Dermis blood vessel endothelial cell (primary cell): ENCODE data around the gene TNFRSF11A. TPM values are rescaled to one million over a fixed set of nuclear protein-coding genes. Genes with fewer than 3 reads are reported as not detected.
A peak's percentile ranks its signal among the peaks of the same experiment; 100 is the strongest.

ENCODE experiments used
- DNase-seq: peaks from one replicate; pipeline ENCODE4 v3.0.0; 2010
- total RNA-seq: library from RNA; depleted of rRNA; stranded (reverse); fragments of >200 nt; gene quantifications from 2 replicates; pipeline ENCODE4 v1.2.3, GENCODE V29; 2014

TNFRSF11A gene
- total RNA-seq, 1 donor from 2014 or later, result 30.3 TPM

- DNase-seq, result peak; percentile 19
Measured at GRCh38 chr18:62384610-62385097, 59.5 kb downstream of the TNFRSF11A start.

- no peak for DNase-seq
Measured at GRCh38 chr18:62386091-62386490, 61.0 kb downstream of the TNFRSF11A start.

GRCh38 chr18:62386601-62387000 is 61.5 kb downstream of the TNFRSF11A start:
- DNase-seq, result peak; percentile 19

- no peak for DNase-seq
Measured at GRCh38 chr18:62387257-62387656, 62.1 kb downstream of the TNFRSF11A start.

GRCh38 chr18:62388855-62389760 is 64.0 kb downstream of the TNFRSF11A start:
- DNase-seq, result no peak

GRCh38 chr18:62389761-62390481 is 64.8 kb downstream of the TNFRSF11A start:
- no peak for DNase-seq

- DNase-seq, result no peak
Measured at GRCh38 chr18:62394006-62394763, 69.1 kb downstream of the TNFRSF11A start.

- DNase-seq, result no peak
Measured at GRCh38 chr18:62396381-62396780, 71.3 kb downstream of the TNFRSF11A start.

GRCh38 chr18:62396967-62397366 is 71.9 kb downstream of the TNFRSF11A start:
- DNase-seq, result no peak

GRCh38 chr18:62398291-62398690 is 73.2 kb downstream of the TNFRSF11A start:
- no peak for DNase-seq

- DNase-seq, result no peak
Measured at GRCh38 chr18:62399276-62399675, 74.2 kb downstream of the TNFRSF11A start.

- peak; percentile 66 for DNase-seq
Measured at GRCh38 chr18:62399781-62400308, 74.7 kb downstream of the TNFRSF11A start.

- no peak for DNase-seq
Measured at GRCh38 chr18:62400916-62401315, 75.8 kb downstream of the TNFRSF11A start.

- no peak for DNase-seq
Measured at GRCh38 chr18:62402342-62402948, 77.3 kb downstream of the TNFRSF11A start.

GRCh38 chr18:62403120-62403519 is 78.0 kb downstream of the TNFRSF11A start:
- DNase-seq, result no peak

GRCh38 chr18:62404881-62405280 is 79.8 kb downstream of the TNFRSF11A start:
- no peak for DNase-seq

- no peak for DNase-seq
Measured at GRCh38 chr18:62407660-62408059, 82.5 kb downstream of the TNFRSF11A start.

GRCh38 chr18:62409821-62410220 is 84.7 kb downstream of the TNFRSF11A start:
- DNase-seq, result no peak

GRCh38 chr18:62412231-62412979 is 87.3 kb downstream of the TNFRSF11A start:
- DNase-seq, result no peak

GRCh38 chr18:62413206-62413605 is 88.1 kb downstream of the TNFRSF11A start:
- no peak for DNase-seq

GRCh38 chr18:62418258-62418657 is 93.1 kb downstream of the TNFRSF11A start:
- no peak for DNase-seq
